ENCODE results near the gene ANKRD55.
"Not testable (repeated sequence)": the region's sequence is repeated elsewhere in the genome, so short reads cannot be mapped to it uniquely, and the experiment has no call there.

The ANKRD55 gene

GRCh38 chr5:56277573-56277972 lies 44.4 kb upstream of the ANKRD55 start:
- DNase-seq (ENCODE audit: low read depth) = no peak
- TF ChIP-seq, protein P1, sequence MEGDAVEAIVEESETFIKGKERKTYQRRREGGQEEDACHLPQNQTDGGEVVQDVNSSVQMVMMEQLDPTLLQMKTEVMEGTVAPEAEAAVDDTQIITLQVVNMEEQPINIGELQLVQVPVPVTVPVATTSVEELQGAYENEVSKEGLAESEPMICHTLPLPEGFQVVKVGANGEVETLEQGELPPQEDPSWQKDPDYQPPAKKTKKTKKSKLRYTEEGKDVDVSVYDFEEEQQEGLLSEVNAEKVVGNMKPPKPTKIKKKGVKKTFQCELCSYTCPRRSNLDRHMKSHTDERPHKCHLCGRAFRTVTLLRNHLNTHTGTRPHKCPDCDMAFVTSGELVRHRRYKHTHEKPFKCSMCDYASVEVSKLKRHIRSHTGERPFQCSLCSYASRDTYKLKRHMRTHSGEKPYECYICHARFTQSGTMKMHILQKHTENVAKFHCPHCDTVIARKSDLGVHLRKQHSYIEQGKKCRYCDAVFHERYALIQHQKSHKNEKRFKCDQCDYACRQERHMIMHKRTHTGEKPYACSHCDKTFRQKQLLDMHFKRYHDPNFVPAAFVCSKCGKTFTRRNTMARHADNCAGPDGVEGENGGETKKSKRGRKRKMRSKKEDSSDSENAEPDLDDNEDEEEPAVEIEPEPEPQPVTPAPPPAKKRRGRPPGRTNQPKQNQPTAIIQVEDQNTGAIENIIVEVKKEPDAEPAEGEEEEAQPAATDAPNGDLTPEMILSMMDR (IDR thresholded peaks at IDR 0.05; ENCODE audit: control insufficient read depth, insufficient read depth, low read depth, low read length, missing control alignments) = no peak

DNA sequence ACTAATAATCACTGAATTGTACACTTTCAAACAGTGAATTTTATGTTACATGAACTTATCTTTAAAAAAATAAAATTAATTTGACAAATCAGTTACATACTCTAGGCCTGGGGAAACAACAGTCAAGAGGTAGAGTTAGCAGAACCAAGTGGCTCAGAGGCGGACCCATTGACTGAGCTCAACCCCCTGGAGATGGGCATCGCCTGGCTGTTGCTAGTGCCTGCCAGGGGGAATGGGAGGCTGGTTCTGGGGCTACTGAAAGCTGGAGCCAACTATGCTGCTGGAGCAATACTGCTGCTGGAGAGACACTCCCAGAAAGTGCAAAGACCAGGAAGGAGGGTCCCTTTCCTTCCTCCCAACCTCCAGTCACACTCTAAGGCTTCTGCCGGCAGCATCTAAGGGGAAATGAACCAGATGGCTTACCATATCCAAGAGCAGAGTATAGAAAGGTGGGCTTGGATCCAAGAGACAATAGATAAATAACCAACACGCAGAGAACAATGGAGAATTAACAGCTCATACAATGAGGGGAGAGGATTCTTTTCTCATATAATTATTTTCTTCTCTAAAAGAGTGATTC lies 40.3 kb upstream of the ANKRD55 start:
- DNase-seq (ENCODE audit: low read depth) = no peak
- H3K4me3 ChIP-seq (ENCODE audit: control insufficient read depth, low read depth, low read length) = no peak overlapping the region
- TF ChIP-seq, protein P1 (IDR thresholded peaks at IDR 0.05; ENCODE audit: control insufficient read depth, insufficient read depth, low read depth, low read length, missing control alignments) = no peak

More at GRCh38 chr5:56277573-56277972, 44.4 kb upstream of the ANKRD55 start:
- H3K4me3 ChIP-seq (ENCODE audit: control insufficient read depth, low read depth, low read length) = no peak overlapping the region

DNA sequence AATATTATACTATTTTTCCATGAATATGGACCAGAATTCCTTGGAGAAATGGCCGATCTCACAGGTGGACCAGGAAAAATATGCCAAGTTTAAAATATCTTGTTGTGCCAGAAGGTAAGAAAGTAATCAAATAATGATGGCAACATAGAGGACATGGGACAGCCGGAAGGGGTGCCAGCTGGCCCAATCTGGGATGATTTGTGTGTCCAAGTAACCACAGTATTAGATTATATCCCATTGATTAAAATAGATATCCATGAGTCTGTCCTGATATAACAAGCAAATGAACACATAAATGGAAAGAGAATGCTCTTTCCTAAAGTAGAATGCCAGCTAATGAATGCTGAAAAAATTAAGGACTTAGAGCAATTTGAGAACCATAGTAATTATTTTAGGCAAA lies 39.6 kb upstream of the ANKRD55 start:
- no peak overlapping the region for H3K4me3 ChIP-seq (ENCODE audit: control insufficient read depth, low read depth, low read length)
- TF ChIP-seq, protein P1 (IDR thresholded peaks at IDR 0.05; ENCODE audit: control insufficient read depth, insufficient read depth, low read depth, low read length, missing control alignments) = no peak

GRCh38 chr5:56270568-56271392 lies 37.6 kb upstream of the ANKRD55 start:
- no peak overlapping the region for H3K4me3 ChIP-seq (ENCODE audit: control insufficient read depth, low read depth, low read length)
- peak; percentile 32 for DNase-seq (ENCODE audit: low read depth)
- TF ChIP-seq, protein P1 (IDR thresholded peaks at IDR 0.05; ENCODE audit: control insufficient read depth, insufficient read depth, low read depth, low read length, missing control alignments) = peak; percentile 100

More for the DNA sequence above, 39.6 kb upstream of the ANKRD55 start:
- no peak for DNase-seq (ENCODE audit: low read depth)

DNA sequence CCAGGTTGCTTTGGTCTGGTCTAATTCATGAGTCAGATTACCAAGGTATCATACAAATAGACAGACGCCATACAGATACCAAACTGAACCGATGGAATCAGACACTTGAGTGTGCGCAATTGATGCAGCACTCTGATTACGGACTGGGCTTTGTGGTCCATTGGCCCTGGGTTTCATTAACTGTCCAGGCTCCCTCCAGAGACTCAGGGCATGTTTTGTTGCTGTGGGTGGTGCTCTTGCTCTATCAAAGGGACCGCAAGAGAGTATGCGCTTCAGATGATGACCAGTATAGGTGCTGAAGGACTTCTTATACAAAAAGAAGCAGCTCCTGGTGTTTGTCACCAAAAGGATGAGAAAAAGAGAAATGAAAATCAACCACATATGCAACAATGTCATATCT lies 36.9 kb upstream of the ANKRD55 start:
- TF ChIP-seq, protein P1 (IDR thresholded peaks at IDR 0.05; ENCODE audit: control insufficient read depth, insufficient read depth, low read depth, low read length, missing control alignments) = no peak
- no peak overlapping the region for H3K4me3 ChIP-seq (ENCODE audit: control insufficient read depth, low read depth, low read length)
- DNase-seq (ENCODE audit: low read depth) = no peak

- TF ChIP-seq, protein P1 (IDR thresholded peaks at IDR 0.05; ENCODE audit: control insufficient read depth, insufficient read depth, low read depth, low read length, missing control alignments) = peak; percentile 75
- DNase-seq (ENCODE audit: low read depth) = no peak
- H3K4me3 ChIP-seq (ENCODE audit: control insufficient read depth, low read depth, low read length) = no peak overlapping the region
These were observed 36.2 kb upstream of the ANKRD55 start for GRCh38 chr5:56269216-56269927.

GRCh38 chr5:56268707-56269106 lies 35.6 kb upstream of the ANKRD55 start:
- H3K4me3 ChIP-seq (ENCODE audit: control insufficient read depth, low read depth, low read length); DNase-seq (ENCODE audit: low read depth): not testable (repeated sequence)
